GM12874 (cell line): ENCODE data around the gene COL24A1.

Source experiments
- CTCF ChIP-seq: IDR thresholded peaks from 2 replicates; pipeline ENCODE4 v1.5.1; 2011; ENCODE audit warnings: low read depth, mild to moderate bottlenecking, control low read depth, low read length, moderate library complexity; ENCODE audit not compliant: insufficient read depth

Gene COL24A1

DNA sequence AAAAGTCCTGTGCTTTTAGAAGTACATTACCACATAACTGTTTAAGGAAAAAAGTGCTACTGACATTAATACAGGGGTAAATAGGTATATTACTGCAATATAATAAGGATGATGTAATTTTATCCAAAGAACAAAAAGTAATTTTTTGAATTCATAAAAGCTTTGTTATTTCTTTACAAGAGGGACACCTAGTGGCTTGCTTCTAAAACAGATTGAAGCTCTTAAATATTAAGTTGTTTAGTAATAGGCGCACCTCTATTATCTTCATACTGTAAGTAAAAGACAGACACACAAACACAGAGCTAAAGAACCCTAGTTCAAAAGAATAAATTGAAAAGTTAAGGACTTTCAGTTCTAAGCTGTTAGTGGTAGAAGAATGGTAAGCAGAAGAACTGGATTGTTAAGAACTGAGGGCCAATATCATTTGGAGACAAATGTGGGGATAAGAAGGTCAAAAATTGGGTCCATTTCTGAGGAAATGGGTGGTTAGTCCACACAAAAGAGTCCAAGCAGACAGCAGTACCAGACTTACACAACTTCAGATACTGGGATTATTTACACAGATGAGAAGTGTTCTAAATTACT lies 463.8 kb downstream of the COL24A1 start:
- TF ChIP-seq CTCF = no peak

DNA sequence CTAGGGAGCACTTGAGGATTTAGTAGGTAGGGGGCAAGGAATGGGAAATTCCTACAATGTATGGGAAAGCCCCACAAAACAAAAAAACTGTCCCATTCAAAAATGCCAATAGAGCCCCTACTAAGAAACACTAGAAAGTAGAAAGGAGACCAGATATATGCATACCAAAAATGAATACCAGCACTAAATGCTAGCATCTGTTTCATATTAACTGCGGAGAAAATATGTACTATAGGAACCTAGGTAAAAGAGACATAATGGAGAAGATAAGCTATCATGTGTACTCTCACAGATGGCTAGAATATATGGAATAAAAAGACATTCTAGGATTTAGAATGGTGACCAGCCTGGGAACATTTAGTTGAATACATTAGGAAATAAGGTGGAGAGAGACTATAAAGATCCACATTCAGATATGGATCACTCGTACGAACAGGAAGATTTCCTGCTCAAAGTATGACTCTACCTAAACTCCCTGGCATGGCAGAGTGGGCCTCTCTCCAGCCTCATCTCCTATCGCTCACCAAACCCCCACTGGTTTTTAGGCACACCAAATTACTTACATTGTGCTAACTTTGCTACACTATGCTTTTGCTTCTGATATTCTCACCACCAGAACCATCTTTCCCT lies 466.7 kb downstream of the COL24A1 start:
- no peak for TF ChIP-seq CTCF

DNA sequence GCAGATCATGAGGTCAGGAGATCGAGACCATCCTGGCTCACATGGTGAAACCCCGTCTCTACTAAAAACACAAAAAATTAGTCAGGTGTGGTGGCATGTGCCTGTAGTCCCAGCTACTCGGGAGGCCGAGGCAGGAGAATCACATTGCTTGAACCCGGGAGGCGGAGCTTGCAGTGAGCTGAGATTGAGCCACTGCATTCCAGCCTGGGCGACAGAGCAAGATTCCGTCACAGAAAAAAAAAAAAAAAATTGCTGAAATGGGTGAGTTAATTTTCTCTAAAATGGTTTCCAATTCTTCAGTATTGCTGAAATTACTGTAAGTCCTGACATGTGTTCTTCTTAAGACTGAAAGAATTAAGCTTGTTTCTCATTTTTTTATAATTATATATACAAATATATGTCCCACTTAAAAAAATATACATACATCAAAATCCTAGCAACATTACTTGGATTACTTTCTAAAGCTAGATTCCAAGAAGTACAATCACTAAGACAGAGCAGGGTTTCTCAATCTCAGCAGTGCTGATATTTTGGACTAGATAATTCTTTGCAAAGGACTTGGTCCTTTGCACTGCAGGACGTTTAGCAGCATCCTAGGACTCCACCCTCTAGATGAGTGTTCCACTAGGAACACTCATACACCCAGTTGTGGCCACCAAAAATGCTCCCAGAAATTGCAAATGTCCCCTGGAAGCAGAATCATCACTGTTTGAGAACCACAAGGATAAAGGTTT lies 473.1 kb downstream of the COL24A1 start:
- no peak for TF ChIP-seq CTCF

GRCh38 chr1:85681087-85681486 lies 475.5 kb downstream of the COL24A1 start:
- no peak for TF ChIP-seq CTCF
